Liver (tissue), 9 donors: ENCODE measurements around the gene IGF1R. TPM values are rescaled to one million over a fixed set of nuclear protein-coding genes. Genes with fewer than 3 reads are reported as not detected.

Experiments used
- DNase-seq: peaks from one replicate; pipeline ENCODE4 v3.0.0-alpha.2; 2017; ENCODE audit warnings: low spot score
- H3K27ac ChIP-seq, 2 donors: one replicate each; pipeline ENCODE4 v1.7.0; 2013; ENCODE audit warnings: inconsistent platforms in 2 of 2, low read length in 2 of 2, control low read depth in 1 of 2, low read depth in 1 of 2, mild to moderate bottlenecking in 1 of 2
- H3K27me3 ChIP-seq, 4 donors: one replicate each; pipeline versions ENCODE4 v1.6.1 to v1.7.0; 2013; ENCODE audit warnings: low read length in 3 of 4, inconsistent platforms in 1 of 4, mild to moderate bottlenecking in 1 of 4, moderate library complexity in 1 of 4; ENCODE audit not compliant: control insufficient read depth in 4 of 4, insufficient read depth in 4 of 4
- H3K36me3 ChIP-seq, 4 donors: one replicate each; pipeline versions ENCODE4 v1.6.1 to v1.7.0; 2013; ENCODE audit warnings: low read length in 3 of 4, mild to moderate bottlenecking in 3 of 4, low read depth in 1 of 4, moderate library complexity in 1 of 4; ENCODE audit not compliant: control insufficient read depth in 4 of 4, insufficient read depth in 3 of 4
- H3K4me1 ChIP-seq, 4 donors: one replicate each; pipeline versions ENCODE4 v1.6.1 to v1.7.0; 2013; ENCODE audit warnings: low read length in 3 of 4, mild to moderate bottlenecking in 3 of 4, moderate library complexity in 1 of 4; ENCODE audit not compliant: control insufficient read depth in 4 of 4, insufficient read depth in 4 of 4
- H3K4me3 ChIP-seq, 3 donors: one replicate each; pipeline versions ENCODE4 v1.6.1 to v1.7.0; 2013; ENCODE audit warnings: low read length in 3 of 3, control low read depth in 1 of 3, low read depth in 1 of 3, mild to moderate bottlenecking in 1 of 3
- H3K9ac ChIP-seq, 2 donors: one replicate each; pipeline ENCODE4 v1.7.0; 2013; ENCODE audit warnings: low read length in 2 of 2, mild to moderate bottlenecking in 2 of 2, moderate library complexity in 2 of 2, control low read depth in 1 of 2, low read depth in 1 of 2
- H3K9me3 ChIP-seq, 4 donors: one replicate each; pipeline versions ENCODE4 v1.6.1 to v1.7.0; 2013; ENCODE audit warnings: low read length in 3 of 4; ENCODE audit not compliant: control insufficient read depth in 4 of 4
- CTCF ChIP-seq: fragments of 150-350 bp; IDR thresholded peaks from 2 replicates; pipeline ENCODE4 v1.5.1; 2017; ENCODE audit warnings: improper control_type of control experiment, low read depth, low read length; ENCODE audit not compliant: missing input control
- EGR1 ChIP-seq, 2 donors: IDR thresholded peaks; 2 replicates each; pipeline ENCODE4 v1.6.1; 2016 to 2018; ENCODE audit warnings: antibody characterized with exemption in 2 of 2, low read depth in 2 of 2
- FOXA1 ChIP-seq: IDR thresholded peaks from 2 replicates; pipeline ENCODE4 v1.6.1; 2016; ENCODE audit warnings: antibody characterized with exemption
- GABPA ChIP-seq, 2 donors: IDR thresholded peaks in 1 of 2; conservative IDR thresholded peaks in 1 of 2; 2 replicates each; pipeline ENCODE4 v1.6.1; 2016; ENCODE audit warnings: antibody characterized with exemption in 2 of 2, mild to moderate bottlenecking in 1 of 2, moderate library complexity in 1 of 2
- HNF4A ChIP-seq, 2 donors: conservative IDR thresholded peaks; 2 replicates each; pipeline ENCODE4 v1.6.1; 2016; ENCODE audit warnings: antibody characterized with exemption in 2 of 2, mild to moderate bottlenecking in 2 of 2
- HNF4G ChIP-seq: IDR thresholded peaks from 2 replicates; pipeline ENCODE4 v1.6.1; 2016; ENCODE audit warnings: antibody characterized with exemption
- REST ChIP-seq: IDR thresholded peaks from 2 replicates; pipeline ENCODE4 v1.6.1; 2016; ENCODE audit warnings: antibody characterized with exemption, mild to moderate bottlenecking
- RXRA ChIP-seq, 2 donors: IDR thresholded peaks; 2 replicates each; pipeline ENCODE4 v1.6.1; 2017 to 2018; ENCODE audit warnings: antibody characterized with exemption in 2 of 2, mild to moderate bottlenecking in 1 of 2
- SP1 ChIP-seq: IDR thresholded peaks from 2 replicates; pipeline ENCODE4 v1.6.1; 2018; ENCODE audit warnings: antibody characterized with exemption, mild to moderate bottlenecking
- ZBTB33 ChIP-seq: IDR thresholded peaks from 2 replicates; pipeline ENCODE4 v1.6.1; 2016; ENCODE audit warnings: antibody characterized with exemption
- WGBS: extraction: QIAGEN DNeasy Blood & Tissue Kit; methylation state at CpG from one replicate; pipeline ENCODE4 v1.1.7; 2013; 5-methylcytosine and 5-hydroxymethylcytosine counted together
- polyA plus RNA-seq, 2 donors: library from polyadenylated mRNA; stranded (reverse) in 1 of 2; unstranded in 1 of 2; fragments of 200-250 nt in 1 of 2; fragments of >200 nt in 1 of 2; fragmentation: Nextera tagmentation in 1 of 2; extraction: Ambion mirVana in 1 of 2; gene quantifications; one replicate each; pipeline versions ENCODE4 v1.2.1 to v1.2.3, GENCODE V29; 2013 to 2015
- total RNA-seq, 2 donors: library from RNA; depleted of rRNA; stranded (reverse); fragments of >200 nt; gene quantifications; one replicate each; pipeline ENCODE4 v1.2.3, GENCODE V29; 2014
- donor health status: healthy.
- donor health status: healthy.
- donor health status: healthy.
- donor health status: healthy.
- donor health status: healthy.

Gene IGF1R
- total and polyA plus RNA-seq, 4 donors, result 0.69 to 10.3 (median 3.2) TPM

- no peak for TF ChIP-seq ZBTB33
- TF ChIP-seq HNF4A (conservative IDR thresholded peaks at IDR 0.05), result no peak
- TF ChIP-seq HNF4G, result no peak
- no peak for TF ChIP-seq SP1
Observed at GRCh38 chr15:98902931-98903330, 254.6 kb downstream of the IGF1R start (continued).

GRCh38 chr15:98903377-98904018 lies 255.2 kb downstream of the IGF1R start:
- TF ChIP-seq EGR1 (IDR thresholded peaks at IDR 0.05; ENCODE audit: low read depth in 2 of 2), result no peak
- TF ChIP-seq FOXA1, result no peak
- no peak for TF ChIP-seq ZBTB33
- TF ChIP-seq CTCF, result no peak
- TF ChIP-seq GABPA (IDR thresholded peaks at IDR 0.05 in 1 of 2, conservative IDR thresholded peaks at IDR 0.05 in 1 of 2), result no peak
- no peak for TF ChIP-seq SP1
- TF ChIP-seq RXRA (IDR thresholded peaks at IDR 0.05), result no peak
- TF ChIP-seq REST, result no peak
- TF ChIP-seq HNF4G, result no peak
- TF ChIP-seq HNF4A (conservative IDR thresholded peaks at IDR 0.05), result no peak
- DNase-seq, result no peak
- Histone ChIP-seq H3K4me1 (no peaks in the 10 kb centered on the region), H3K27ac (no peak overlapping the region), H3K9ac (no peak overlapping the region), H3K27me3 (no peaks in the 10 kb centered on the region), H3K4me3 (no peak overlapping the region), H3K9me3 (no peaks in the 10 kb centered on the region), H3K36me3 (no peaks in the 10 kb centered on the region)
- WGBS, result 86% methylated on average over 9 of the region's 9 CpGs
